Muscle of leg (tissue), 11 donors: ENCODE results near the gene PRKRA. TPM values are rescaled to one million over a fixed set of nuclear protein-coding genes. Genes with fewer than 3 reads are reported as not detected.
"Not testable (repeated sequence)": the region's sequence is repeated elsewhere in the genome, so short reads cannot be mapped to it uniquely, and the experiment has no call there.

ENCODE experiments used
- DNase-seq: peaks from one replicate; pipeline ENCODE4 v3.0.0; 2013
- H3K27ac ChIP-seq: one replicate; pipeline ENCODE4 v1.5.1; 2013; ENCODE audit warnings: mild to moderate bottlenecking, low read length, control low read depth
- H3K27me3 ChIP-seq: one replicate; pipeline ENCODE4 v1.6.1; 2013; ENCODE audit warnings: low read length; ENCODE audit not compliant: control insufficient read depth, insufficient read depth
- H3K36me3 ChIP-seq: one replicate; pipeline ENCODE4 v1.6.1; 2013; ENCODE audit warnings: low read length; ENCODE audit not compliant: control insufficient read depth, insufficient read depth
- H3K4me1 ChIP-seq: one replicate; pipeline ENCODE4 v1.6.1; 2013; ENCODE audit warnings: low read length; ENCODE audit not compliant: control insufficient read depth, insufficient read depth
- H3K4me3 ChIP-seq: one replicate; pipeline ENCODE4 v1.5.1; 2013; ENCODE audit warnings: low read length, control low read depth
- H3K9me3 ChIP-seq: replicated peaks from 2 replicates; pipeline ENCODE4 v1.6.1; 2013; ENCODE audit warnings: low read depth, low read length; ENCODE audit not compliant: control insufficient read depth
- WGBS: methylation state at CpG from one replicate; pipeline ENCODE4 v1.1.5; 2013; ENCODE audit warnings: missing lambda C conversion rate; ENCODE audit not compliant: insufficient coverage; 5-methylcytosine and 5-hydroxymethylcytosine counted together
- polyA plus RNA-seq, 8 donors: library from polyadenylated mRNA; unstranded; fragments of 120-200 nt; gene quantifications; one replicate each; pipeline versions ENCODE4 v1.2.1 to v1.2.3, GENCODE V29; 2013; ENCODE audit warnings: inconsistent platforms in 1 of 8, low replicate concordance in 1 of 8; ENCODE audit not compliant: insufficient read length in 8 of 8, insufficient read depth in 1 of 8
- total RNA-seq: library from RNA; stranded (reverse); fragments of 120-200 nt; gene quantifications from one replicate; pipeline ENCODE4 v1.2.4, GENCODE V29; 2013

PRKRA gene
- total and polyA plus RNA-seq, 9 donors, result 41.0 to 56.1 (median 48.5) TPM

DNA sequence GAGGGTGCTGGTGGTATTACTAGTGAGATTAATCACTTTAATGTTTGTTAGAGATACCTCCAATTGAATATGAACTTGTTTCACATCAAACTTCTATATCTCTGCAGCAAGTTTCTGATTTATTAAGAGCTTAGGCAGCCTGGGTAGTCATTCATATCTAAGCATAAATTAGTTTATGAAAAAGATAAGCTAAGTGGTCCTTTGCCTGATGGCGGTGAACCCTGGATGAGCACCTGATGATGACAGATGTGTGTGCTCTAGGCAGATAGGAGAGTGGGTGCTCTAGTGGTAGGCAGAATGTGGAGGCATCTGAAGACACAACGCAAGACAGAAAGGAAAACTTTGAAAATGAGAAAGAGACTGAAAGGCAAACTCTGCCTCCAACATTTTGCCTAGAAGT is 22.4 kb upstream of the PRKRA start:
- H3K4me3 ChIP-seq, result no peak overlapping the region
- peaks cover 8% of the 10 kb centered on the region for H3K4me1 ChIP-seq
- no peaks in the 10 kb centered on the region for H3K27me3 ChIP-seq
- no CpG with 5 or more reads among the region's 2 CpGs for WGBS
- H3K27ac ChIP-seq, result no peak overlapping the region
- no peak for DNase-seq
- H3K36me3 ChIP-seq, result peaks cover 10% of the 10 kb centered on the region
- H3K9me3 ChIP-seq, result no peaks in the 10 kb centered on the region

DNA sequence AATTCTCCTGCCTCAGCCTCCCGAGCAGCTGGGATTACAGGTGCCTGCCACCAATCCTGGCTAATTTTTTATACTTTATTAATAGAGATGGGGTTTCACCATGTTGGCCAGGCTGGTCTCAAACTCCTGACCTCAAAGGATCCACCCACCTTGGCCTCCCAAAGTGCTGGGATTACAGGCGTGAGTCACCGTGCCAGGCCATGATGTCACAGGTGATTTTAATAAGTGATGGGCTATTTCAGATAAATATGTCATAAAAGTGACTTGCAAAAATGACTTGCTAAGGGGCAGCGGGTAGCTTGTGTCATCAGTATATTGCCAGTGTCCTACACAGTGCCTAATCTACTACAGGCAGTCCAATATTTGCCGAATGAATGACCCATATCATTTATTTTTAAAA is 20.3 kb upstream of the PRKRA start:
- DNase-seq, H3K27ac ChIP-seq, H3K9me3 ChIP-seq, H3K27me3 ChIP-seq, H3K4me3 ChIP-seq, H3K4me1 ChIP-seq: not testable (repeated sequence)
- no CpG with 5 or more reads among the region's 5 CpGs for WGBS
- peaks cover 19% of the 10 kb centered on the region for H3K36me3 ChIP-seq

DNA sequence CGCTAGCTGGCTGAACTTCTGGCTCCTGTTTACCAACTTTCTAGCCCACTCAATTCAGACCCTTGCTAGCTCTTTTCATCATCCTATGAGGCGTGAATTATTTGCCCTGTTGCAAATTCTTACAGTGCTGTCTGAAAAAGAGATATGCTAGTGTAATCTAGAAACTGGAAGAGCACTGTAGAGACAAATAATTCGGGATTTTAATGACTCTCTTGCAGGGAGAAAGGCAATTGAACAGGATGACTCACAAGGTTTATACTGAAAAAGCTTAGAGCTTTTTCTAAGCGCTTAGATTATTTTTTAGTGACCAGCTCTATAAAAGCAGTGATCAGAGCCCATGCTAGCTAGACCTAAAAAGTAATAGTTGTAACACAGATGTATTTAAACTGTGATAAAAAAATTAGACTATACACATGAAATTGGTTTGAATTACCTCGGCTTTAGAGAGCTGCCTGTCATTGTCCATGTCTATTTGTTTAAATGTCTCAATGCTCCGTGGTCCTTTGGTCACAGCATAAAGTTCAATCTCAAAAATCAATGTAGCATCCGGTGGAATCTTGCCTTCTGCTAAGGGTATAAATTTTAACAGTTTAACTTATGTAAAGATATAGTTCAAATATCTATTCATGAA is 18.4 kb upstream of the PRKRA start:
- H3K9me3 ChIP-seq, result no peaks in the 10 kb centered on the region
- no peak for DNase-seq
- H3K36me3 ChIP-seq, result peaks cover 20% of the 10 kb centered on the region
- no peaks in the 10 kb centered on the region for H3K27me3 ChIP-seq
- WGBS, result 88% methylated on average over 2 of the region's 7 CpGs
- no peak overlapping the region for H3K4me3 ChIP-seq
- no peak overlapping the region for H3K27ac ChIP-seq
- peaks cover 3% of the 10 kb centered on the region for H3K4me1 ChIP-seq

DNA sequence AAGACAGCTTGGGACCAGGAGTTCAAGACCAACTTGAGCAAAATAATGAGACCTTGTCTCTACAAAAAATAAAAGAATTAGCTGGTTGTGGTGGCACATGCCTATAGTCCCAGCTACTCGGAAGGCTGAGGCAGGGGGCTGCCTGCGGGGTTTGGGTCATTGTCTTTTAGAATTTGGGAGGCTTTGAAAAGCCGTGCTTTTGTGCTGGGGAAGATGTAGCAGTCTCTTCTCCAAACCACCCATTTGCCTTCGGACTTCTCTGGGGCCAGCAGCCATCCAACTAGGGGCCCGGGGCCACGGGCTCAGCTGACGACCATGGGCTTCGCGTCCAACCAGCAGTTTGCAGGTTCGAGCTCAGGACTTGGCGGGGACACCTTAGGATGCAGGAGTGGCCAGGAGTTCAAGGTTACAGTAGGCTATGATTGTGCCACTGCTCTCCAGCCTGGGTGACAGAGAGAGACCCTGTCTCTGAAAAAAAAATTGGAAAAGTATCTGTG is 6.5 kb upstream of the PRKRA start:
- no peaks in the 10 kb centered on the region for H3K27me3 ChIP-seq
- no peaks in the 10 kb centered on the region for H3K36me3 ChIP-seq
- no peaks in the 10 kb centered on the region for H3K9me3 ChIP-seq
- no peak for DNase-seq
- H3K4me1 ChIP-seq, result no peaks in the 10 kb centered on the region
- no peak overlapping the region for H3K27ac ChIP-seq
- H3K4me3 ChIP-seq, result no peak overlapping the region
- WGBS, result 86% methylated on average over 8 of the region's 11 CpGs

DNA sequence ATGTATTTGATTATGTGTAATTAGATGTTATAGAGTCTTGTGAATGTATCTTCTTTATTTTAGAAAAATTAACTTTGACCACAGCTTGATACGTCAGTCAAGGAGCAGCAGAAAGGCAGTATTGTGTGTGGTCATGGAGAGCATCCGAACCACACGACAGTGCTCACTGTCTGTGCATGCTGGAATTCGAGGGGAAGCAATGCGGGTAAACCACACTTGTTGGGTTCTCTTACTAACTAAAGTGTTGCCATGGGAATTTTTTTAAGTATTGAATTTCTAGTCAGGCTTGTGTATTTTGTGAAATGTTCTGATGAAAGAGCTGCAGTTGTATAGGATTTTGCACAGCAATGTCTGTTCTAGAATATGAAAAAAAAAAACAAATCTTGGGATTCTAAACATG is 5.0 kb upstream of the PRKRA start:
- H3K4me1 ChIP-seq, result peaks cover 5% of the 10 kb centered on the region
- no peaks in the 10 kb centered on the region for H3K27me3 ChIP-seq
- DNase-seq, result no peak
- H3K4me3 ChIP-seq, result no peak overlapping the region
- H3K9me3 ChIP-seq, result no peaks in the 10 kb centered on the region
- H3K27ac ChIP-seq, result no peak overlapping the region
- no peaks in the 10 kb centered on the region for H3K36me3 ChIP-seq
- 66% methylated on average over 5 of the region's 5 CpGs for WGBS

DNA sequence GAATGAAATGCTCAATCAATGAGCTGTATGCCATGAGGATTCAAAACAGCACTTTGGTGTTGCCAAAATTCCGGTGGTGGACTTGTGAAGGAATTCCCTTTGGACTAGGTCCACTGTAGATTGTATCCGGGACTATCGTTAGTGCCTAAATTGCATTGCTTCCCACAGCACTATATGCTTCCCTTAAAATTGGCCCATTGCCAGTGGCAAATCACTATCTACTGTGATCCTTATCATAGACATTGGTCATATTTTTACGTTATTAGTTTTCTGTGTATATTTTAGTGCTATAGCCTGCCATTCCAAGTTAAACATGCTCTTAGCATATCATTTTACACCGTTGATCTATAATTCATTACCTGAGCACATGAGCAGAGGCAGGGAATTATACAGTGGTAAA is 1.9 kb upstream of the PRKRA start:
- Histone ChIP-seq H3K36me3 (peaks cover 11% of the 10 kb centered on the region), H3K27ac (no peak overlapping the region), H3K9me3 (no peaks in the 10 kb centered on the region), H3K4me3 (no peak overlapping the region), H3K27me3 (no peaks in the 10 kb centered on the region), H3K4me1 (peaks cover 18% of the 10 kb centered on the region)
- WGBS, result 80% methylated on average over 1 of the region's 5 CpGs
- peak; percentile 14 for DNase-seq

DNA sequence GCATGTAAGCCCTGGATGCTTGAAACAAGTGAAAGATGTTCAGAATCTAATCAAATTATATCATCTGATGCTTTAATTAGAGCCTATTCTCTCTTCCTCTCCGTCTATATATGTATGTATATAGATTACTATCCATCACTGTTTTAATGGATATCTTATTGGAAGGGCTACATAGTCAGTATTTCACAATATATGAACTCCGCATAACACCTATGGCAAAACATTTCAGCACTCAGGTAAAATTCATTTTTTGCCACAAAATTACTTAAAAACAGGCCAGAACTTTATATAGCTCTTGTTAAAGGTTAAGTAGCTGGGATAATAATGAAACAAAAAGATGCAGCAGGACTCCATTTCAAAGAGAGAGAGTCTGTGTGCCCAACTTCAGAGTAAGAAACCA is 1.4 kb upstream of the PRKRA start:
- no CpG with 5 or more reads among the region's 2 CpGs for WGBS
- no peak overlapping the region for H3K4me3 ChIP-seq
- H3K36me3 ChIP-seq, result peaks cover 12% of the 10 kb centered on the region
- no peaks in the 10 kb centered on the region for H3K9me3 ChIP-seq
- no peak overlapping the region for H3K27ac ChIP-seq
- no peak for DNase-seq
- H3K4me1 ChIP-seq, result peaks cover 18% of the 10 kb centered on the region
- no peaks in the 10 kb centered on the region for H3K27me3 ChIP-seq

DNA sequence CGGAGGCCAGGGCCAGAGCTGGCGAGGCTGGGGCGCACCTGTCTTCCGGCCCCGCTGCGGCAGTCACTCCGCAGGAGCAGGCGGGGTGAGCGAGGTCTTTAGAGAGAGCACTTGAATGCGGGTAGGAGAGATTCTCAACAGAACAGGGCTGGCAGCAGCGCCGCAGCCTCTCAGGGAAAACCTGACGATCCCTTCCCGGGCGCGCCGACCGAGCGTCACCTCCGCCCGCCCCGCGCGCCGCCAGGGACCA is 526 bp downstream of the PRKRA start:
- Histone ChIP-seq H3K9me3 (no peaks in the 10 kb centered on the region), H3K4me3 (peak overlapping the region; percentile 81), H3K36me3 (peaks cover 24% of the 10 kb centered on the region), H3K27ac (peak overlapping the region; percentile 94), H3K27me3 (no peaks in the 10 kb centered on the region), H3K4me1 (peaks cover 18% of the 10 kb centered on the region)
- under 1% methylated on average over 24 of the region's 25 CpGs for WGBS
- DNase-seq, result no peak

DNA sequence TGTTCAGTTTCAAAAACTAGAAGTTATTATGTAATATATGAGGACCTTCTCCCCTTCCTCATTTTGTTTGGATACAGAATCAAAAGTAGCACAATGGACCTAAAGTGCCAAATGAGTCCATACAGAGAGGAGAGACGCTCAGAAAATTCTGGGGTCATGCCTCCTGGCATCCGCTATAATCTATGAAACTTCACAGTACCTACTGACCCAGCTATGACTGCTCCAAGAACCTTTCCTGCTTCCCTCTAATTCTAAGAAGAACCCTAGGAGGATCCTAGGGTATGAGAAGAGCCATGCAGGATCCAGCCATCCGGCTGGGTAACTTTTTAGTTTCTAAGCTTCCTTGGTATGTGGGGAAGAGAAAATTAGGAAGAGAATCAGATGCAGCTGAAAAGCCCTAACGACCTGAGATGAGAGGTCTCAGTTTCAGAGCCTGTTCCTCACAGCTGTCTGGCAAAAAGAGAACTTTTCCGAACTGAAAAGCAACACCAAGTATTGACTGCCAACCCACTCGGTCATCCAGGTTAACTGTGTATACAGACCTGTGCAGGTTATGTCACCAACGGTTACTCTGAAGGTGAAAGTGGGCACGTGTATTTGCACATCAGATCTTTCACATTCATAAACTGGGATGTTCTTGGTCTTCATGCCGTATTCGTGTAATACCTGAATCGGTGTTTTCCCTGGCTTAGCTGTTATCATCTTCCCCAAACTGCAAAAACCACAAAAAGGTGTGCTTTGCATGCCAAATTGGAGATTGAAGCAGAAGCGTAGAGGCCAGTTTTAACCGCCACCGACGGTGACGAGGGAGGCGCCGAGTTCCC is 1.1 kb downstream of the PRKRA start:
- Histone ChIP-seq H3K4me1 (peaks cover 18% of the 10 kb centered on the region), H3K9me3 (no peaks in the 10 kb centered on the region), H3K27ac (peak overlapping the region; percentile 94), H3K36me3 (peaks cover 29% of the 10 kb centered on the region), H3K4me3 (peak overlapping the region; percentile 81), H3K27me3 (no peaks in the 10 kb centered on the region)
- 9% methylated on average over 15 of the region's 18 CpGs for WGBS
- DNase-seq, result peak; percentile 76

DNA sequence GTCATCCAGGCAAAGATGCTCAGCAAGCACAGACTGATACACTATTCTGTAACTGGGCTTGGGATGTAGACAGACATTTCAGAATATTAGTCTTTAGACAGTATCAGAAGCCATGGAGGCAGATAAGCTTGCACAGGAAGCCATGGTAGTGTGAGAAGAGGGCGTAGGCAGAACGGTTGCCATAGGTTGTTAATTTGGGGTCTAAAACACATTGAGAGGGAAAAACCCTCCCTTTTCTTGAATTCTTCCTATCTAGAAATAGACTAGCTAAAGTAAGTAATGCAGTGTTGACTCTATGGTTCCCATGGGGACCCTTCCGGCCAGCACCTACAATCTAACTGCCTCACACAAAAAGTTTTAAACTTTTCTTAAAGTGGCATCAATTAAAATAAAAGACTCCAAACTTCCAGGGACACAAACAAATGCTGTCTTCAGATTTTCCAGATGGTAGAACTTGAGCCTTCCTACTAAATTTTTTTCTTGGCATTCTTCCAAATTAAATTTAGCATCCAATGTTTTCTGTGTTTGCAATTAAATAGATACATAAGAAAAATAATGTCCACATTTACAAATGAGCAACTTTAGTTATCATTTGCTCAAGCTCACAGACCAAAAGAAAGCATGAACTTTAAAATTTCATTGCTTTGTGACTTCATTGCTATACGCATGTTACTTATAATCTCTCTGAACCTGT is 1.9 kb downstream of the PRKRA start:
- Histone ChIP-seq H3K27me3 (no peaks in the 10 kb centered on the region), H3K4me3 (no peak overlapping the region), H3K36me3 (peaks cover 29% of the 10 kb centered on the region), H3K9me3 (no peaks in the 10 kb centered on the region), H3K4me1 (peaks cover 18% of the 10 kb centered on the region), H3K27ac (peak overlapping the region; percentile 94)
- no CpG with 5 or more reads among the region's 4 CpGs for WGBS
- peak; percentile 25 for DNase-seq
